Transverse colon (tissue), 4 donors: ENCODE results near the gene CCDC60. TPM values are rescaled to one million over a fixed set of nuclear protein-coding genes. Genes with fewer than 3 reads are reported as not detected.

Experiments used
- DNase-seq: peaks from one replicate; pipeline ENCODE4 v3.0.0-alpha.2; 2019
- H3K27ac ChIP-seq, 4 donors: fragments of 200-600 bp; sonication (generic); 2 replicates each; pipeline ENCODE4 v1.5.1; 2016 to 2018; ENCODE audit warnings: inconsistent platforms in 4 of 4
- H3K27me3 ChIP-seq: fragments of 200-600 bp; sonication (generic); 2 replicates; pipeline ENCODE4 v1.5.1; 2017; ENCODE audit warnings: inconsistent platforms
- H3K36me3 ChIP-seq, 4 donors: fragments of 200-600 bp; sonication (generic); 2 replicates each; pipeline ENCODE4 v1.5.1; 2017 to 2019; ENCODE audit warnings: inconsistent platforms in 4 of 4
- H3K4me1 ChIP-seq, 4 donors: fragments of 200-600 bp; sonication (generic); 2 replicates each; pipeline ENCODE4 v1.5.1; 2017 to 2020; ENCODE audit warnings: inconsistent platforms in 4 of 4
- H3K4me3 ChIP-seq, 4 donors: fragments of 200-600 bp; sonication (generic); 1 replicate in 1 of 4; 2 replicates in 3 of 4; pipeline versions ENCODE4 v1.5.1 to v1.6.1; 2017 to 2019; ENCODE audit warnings: inconsistent platforms in 4 of 4
- H3K9me3 ChIP-seq, 2 donors: fragments of 200-600 bp; sonication (generic); 2 replicates each; pipeline ENCODE4 v1.5.1; 2017 to 2019; ENCODE audit warnings: inconsistent platforms in 2 of 2
- EP300 ChIP-seq: sonication (generic); formaldehyde crosslinking; IDR thresholded peaks from one replicate; pipeline ENCODE4 v1.6.1; 2017; ENCODE audit warnings: antibody characterized with exemption, low read depth
- POLR2A ChIP-seq: fragments of 450-650 bp; IDR thresholded peaks from one replicate; pipeline ENCODE4 v1.6.1; 2016; ENCODE audit warnings: antibody characterized with exemption, mild to moderate bottlenecking, moderate library complexity
- POLR2AphosphoS5 ChIP-seq, 3 donors: sonication (generic); formaldehyde crosslinking; IDR thresholded peaks; one replicate each; pipeline ENCODE4 v1.6.1; 2016; ENCODE audit warnings: antibody characterized with exemption in 3 of 3
- WGBS, 2 donors: methylation state at CpG; one replicate each; pipeline ENCODE4 v1.1.5; 2018; ENCODE audit warnings: low coverage in 1 of 2; 5-methylcytosine and 5-hydroxymethylcytosine counted together
- in situ Hi-C, 4 donors: fragments of 200-750 bp; cut with MboI; loops; one replicate each; pipeline versions ENCODE4 v1.15.0 to v1.15.1; 2017; ENCODE audit warnings: low sequenced_read_pairs in 3 of 4, low pct_ligation_motif_present in 1 of 4, low pct_unique_long_range_greater_than_20kb in 1 of 4
- intact Hi-C: fragments of 100-400 bp; cut with DNase I; formaldehyde crosslinking; loops from one replicate; pipeline ENCODE4 v1.15.1; 2023; ENCODE audit warnings: low total_unique reads
- total RNA-seq, 4 donors: library from RNA; depleted of rRNA; stranded (reverse); fragments of >200 nt; gene quantifications; one replicate each; pipeline ENCODE4 v1.1.0, GENCODE V29; 2016
- TF ChIP-seq, protein P1 (sequence below), 5 experiments: fragments of 200-600 bp in 3 of 5; fragments of 450-650 bp in 2 of 5; sonication (generic) in 3 of 5; IDR thresholded peaks; 1 replicate in 2 of 5; 2 replicates in 3 of 5; pipeline ENCODE4 v1.5.1; 2016 to 2017; ENCODE audit warnings: antibody characterized with exemption in 5 of 5, inconsistent platforms in 3 of 5, mild to moderate bottlenecking in 2 of 5, moderate library complexity in 1 of 5

The CCDC60 gene
- total RNA-seq, 4 donors from 2014 or later: 0.68 to 2.6 (median 2.4) TPM; not detected in 1

DNA sequence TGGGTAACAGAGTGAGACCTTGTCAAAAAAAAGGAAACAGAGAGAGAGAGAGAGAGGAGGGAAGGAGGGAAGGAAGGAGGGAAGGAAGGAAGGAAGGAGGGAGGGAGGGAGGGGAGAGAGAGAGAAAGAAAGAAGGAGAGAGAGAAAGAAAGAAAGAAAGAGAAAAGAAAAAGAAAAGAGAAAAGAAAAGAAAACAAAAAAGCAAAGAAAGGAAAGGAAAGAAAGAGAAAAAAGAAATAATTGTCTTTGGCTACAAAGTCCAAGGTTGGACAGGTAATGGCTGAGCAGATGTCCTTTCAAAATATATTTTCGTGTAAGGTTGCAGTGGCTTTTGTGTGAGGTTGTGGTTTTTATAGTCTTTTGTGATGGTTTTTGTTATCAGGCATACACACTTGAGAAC is 21.6 kb upstream of the CCDC60 start:
- DNase-seq: no peak
- Histone ChIP-seq H3K27ac (no peak overlapping the region), H3K36me3 (no peaks in the 10 kb centered on the region), H3K4me1 (no peaks in the 10 kb centered on the region), H3K4me3 (no peak overlapping the region), H3K27me3 (no peaks in the 10 kb centered on the region), H3K9me3 (no peaks in the 10 kb centered on the region)
- in situ Hi-C loops: no loop called here
- no peak for TF ChIP-seq POLR2AphosphoS5 (IDR thresholded peaks at IDR 0.05)
- TF ChIP-seq POLR2A: no peak
- TF ChIP-seq, protein P1, sequence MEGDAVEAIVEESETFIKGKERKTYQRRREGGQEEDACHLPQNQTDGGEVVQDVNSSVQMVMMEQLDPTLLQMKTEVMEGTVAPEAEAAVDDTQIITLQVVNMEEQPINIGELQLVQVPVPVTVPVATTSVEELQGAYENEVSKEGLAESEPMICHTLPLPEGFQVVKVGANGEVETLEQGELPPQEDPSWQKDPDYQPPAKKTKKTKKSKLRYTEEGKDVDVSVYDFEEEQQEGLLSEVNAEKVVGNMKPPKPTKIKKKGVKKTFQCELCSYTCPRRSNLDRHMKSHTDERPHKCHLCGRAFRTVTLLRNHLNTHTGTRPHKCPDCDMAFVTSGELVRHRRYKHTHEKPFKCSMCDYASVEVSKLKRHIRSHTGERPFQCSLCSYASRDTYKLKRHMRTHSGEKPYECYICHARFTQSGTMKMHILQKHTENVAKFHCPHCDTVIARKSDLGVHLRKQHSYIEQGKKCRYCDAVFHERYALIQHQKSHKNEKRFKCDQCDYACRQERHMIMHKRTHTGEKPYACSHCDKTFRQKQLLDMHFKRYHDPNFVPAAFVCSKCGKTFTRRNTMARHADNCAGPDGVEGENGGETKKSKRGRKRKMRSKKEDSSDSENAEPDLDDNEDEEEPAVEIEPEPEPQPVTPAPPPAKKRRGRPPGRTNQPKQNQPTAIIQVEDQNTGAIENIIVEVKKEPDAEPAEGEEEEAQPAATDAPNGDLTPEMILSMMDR (IDR thresholded peaks at IDR 0.05): no peak
- no peak for TF ChIP-seq EP300
- intact Hi-C loops: no loop called here
- whole genome bisulfite sequencing, 2 donors: 26 to 33% methylated on average over 1 of the region's 1 CpG

DNA sequence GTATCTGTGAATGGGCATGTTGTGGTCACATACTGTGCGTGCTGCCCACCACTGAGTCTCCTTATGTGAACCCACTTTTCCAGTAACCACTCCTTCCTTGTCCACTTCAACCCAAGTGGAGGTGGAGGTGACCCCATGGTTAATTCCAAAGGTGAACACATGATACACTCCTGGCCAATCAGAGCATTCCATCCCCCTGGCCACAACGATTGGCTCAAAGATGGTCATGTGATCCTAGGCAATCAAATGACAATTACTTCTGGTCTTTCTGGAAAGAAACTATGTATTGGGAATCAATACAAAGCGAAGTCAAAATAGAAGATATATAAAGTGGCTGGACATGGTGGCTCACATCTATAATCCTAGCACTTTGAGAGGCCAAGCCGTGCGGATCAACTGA is 20.2 kb upstream of the CCDC60 start:
- no peak overlapping the region for H3K4me3 ChIP-seq
- TF ChIP-seq, protein P1 (IDR thresholded peaks at IDR 0.05): no peak
- TF ChIP-seq EP300: no peak
- no peak for TF ChIP-seq POLR2AphosphoS5 (IDR thresholded peaks at IDR 0.05)
- TF ChIP-seq POLR2A: no peak
- H3K9me3 ChIP-seq: no peaks in the 10 kb centered on the region
- DNase-seq: no peak
- in situ Hi-C loops (no loop called here), intact Hi-C loops (no loop called here)
- no peaks in the 10 kb centered on the region for H3K36me3 ChIP-seq
- H3K27ac ChIP-seq: no peak overlapping the region
- H3K4me1 ChIP-seq: no peaks in the 10 kb centered on the region
- H3K27me3 ChIP-seq: no peaks in the 10 kb centered on the region
- WGBS, 2 donors: 94 to 96% methylated on average over 3 to 5 of the region's 5 CpGs

DNA sequence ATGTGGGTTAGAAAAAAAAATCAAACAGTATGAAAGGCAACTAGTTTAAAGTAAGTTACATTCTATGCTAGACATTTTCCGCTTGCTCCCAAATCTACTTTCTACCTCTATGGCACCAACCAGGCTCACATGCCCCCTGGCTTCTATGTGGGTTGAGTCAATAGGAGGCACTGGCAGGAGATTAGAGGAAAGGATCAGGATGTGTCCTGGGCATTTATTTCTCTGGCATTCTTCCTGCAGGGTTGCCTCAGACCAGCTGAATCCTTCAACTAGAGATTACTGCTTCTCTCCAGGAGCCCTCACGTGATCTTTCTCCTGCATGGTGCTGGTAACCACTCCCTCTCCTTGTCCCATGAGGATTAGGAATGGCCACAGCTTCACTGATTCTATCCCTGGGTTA is 14.9 kb upstream of the CCDC60 start:
- 42 to 68% methylated on average over 2 of the region's 2 CpGs for WGBS, 2 donors
- Histone ChIP-seq H3K36me3 (no peaks in the 10 kb centered on the region), H3K4me1 (no peaks in the 10 kb centered on the region), H3K4me3 (no peak overlapping the region), H3K27ac (peak overlapping the region in 1 of 4 donors; percentile 50), H3K27me3 (no peaks in the 10 kb centered on the region), H3K9me3 (no peaks in the 10 kb centered on the region)
- TF ChIP-seq POLR2AphosphoS5 (IDR thresholded peaks at IDR 0.05): no peak
- TF ChIP-seq, protein P1 (IDR thresholded peaks at IDR 0.05): no peak
- no peak for TF ChIP-seq POLR2A
- TF ChIP-seq EP300: no peak
- in situ Hi-C loops: no loop called here
- intact Hi-C loops: loop anchor here (10.0 kb wide), 1 partner anchor 115 kb away; no protein-coding TSS in a partner anchor
- DNase-seq: peak; percentile 9

DNA sequence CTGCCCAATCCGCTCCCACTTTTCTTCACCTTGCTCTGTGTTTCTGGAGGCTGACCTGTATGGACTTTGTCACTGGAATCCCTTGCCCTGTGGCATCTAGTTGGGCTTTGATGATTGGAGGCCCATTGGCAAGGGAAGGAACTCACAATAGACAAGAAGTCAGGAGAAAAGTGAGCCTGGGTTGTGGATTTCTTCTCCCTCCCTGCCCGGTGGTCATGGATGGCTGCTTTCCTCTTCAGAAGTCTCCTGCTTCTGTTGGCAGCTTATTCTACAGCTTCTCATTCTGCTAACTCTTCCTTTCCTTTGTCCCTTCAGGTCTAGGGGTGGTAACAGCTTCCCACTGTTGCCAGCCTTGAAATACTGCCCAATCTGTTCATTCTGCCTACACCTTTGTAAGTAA is 13.9 kb upstream of the CCDC60 start:
- Histone ChIP-seq H3K27ac (peak overlapping the region in 2 of 4 donors; percentile 16 to 76), H3K36me3 (no peaks in the 10 kb centered on the region), H3K27me3 (no peaks in the 10 kb centered on the region), H3K9me3 (no peaks in the 10 kb centered on the region), H3K4me1 (no peaks in the 10 kb centered on the region), H3K4me3 (no peak overlapping the region)
- intact Hi-C loops: loop anchor here (10.0 kb wide), 1 partner anchor 116 kb away; no protein-coding TSS in a partner anchor
- TF ChIP-seq POLR2AphosphoS5 (IDR thresholded peaks at IDR 0.05) (no peak), POLR2A (no peak), EP300 (no peak)
- TF ChIP-seq, protein P1 (IDR thresholded peaks at IDR 0.05): no peak
- in situ Hi-C loops: no loop called here
- WGBS, 2 donors: 40 to 89% methylated on average over 1 to 2 of the region's 2 CpGs
- DNase-seq: no peak
